ENCODE data around the gene SEC16B. TPM values are rescaled to one million over a fixed set of nuclear protein-coding genes. Genes with fewer than 3 reads are reported as not detected.

Gene SEC16B
- total RNA-seq, 1 donor from 2014 or later, result 1.7 TPM

- DNase-seq (ENCODE audit: extremely low spot score in 2 of 2), result no peak
- Histone ChIP-seq H3K9me3 (no peaks in the 10 kb centered on the region), H3K4me3 (no peak overlapping the region), H3K27me3 (no peaks in the 10 kb centered on the region), H3K4me1 (no peaks in the 10 kb centered on the region), H3K36me3 (peaks cover 0 to under 1% of the 10 kb centered on the region in 2 donors), H3K27ac (no peak overlapping the region)
- TF ChIP-seq POLR2A (IDR thresholded peaks at IDR 0.05) (no peak), POLR2AphosphoS5 (IDR thresholded peaks at IDR 0.05; ENCODE audit: insufficient read depth in 1 of 2, low read depth in 1 of 2) (no peak)
- TF ChIP-seq, protein P1, sequence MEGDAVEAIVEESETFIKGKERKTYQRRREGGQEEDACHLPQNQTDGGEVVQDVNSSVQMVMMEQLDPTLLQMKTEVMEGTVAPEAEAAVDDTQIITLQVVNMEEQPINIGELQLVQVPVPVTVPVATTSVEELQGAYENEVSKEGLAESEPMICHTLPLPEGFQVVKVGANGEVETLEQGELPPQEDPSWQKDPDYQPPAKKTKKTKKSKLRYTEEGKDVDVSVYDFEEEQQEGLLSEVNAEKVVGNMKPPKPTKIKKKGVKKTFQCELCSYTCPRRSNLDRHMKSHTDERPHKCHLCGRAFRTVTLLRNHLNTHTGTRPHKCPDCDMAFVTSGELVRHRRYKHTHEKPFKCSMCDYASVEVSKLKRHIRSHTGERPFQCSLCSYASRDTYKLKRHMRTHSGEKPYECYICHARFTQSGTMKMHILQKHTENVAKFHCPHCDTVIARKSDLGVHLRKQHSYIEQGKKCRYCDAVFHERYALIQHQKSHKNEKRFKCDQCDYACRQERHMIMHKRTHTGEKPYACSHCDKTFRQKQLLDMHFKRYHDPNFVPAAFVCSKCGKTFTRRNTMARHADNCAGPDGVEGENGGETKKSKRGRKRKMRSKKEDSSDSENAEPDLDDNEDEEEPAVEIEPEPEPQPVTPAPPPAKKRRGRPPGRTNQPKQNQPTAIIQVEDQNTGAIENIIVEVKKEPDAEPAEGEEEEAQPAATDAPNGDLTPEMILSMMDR (IDR thresholded peaks at IDR 0.05), result no peak
- intact Hi-C loops (cut with DNase I), result no loop called here
Observed at GRCh38 chr1:177952691-177953090, 17.2 kb downstream of the SEC16B start.

GRCh38 chr1:177952249-177952648 lies 17.6 kb downstream of the SEC16B start:
- Histone ChIP-seq H3K27ac (no peak overlapping the region), H3K4me1 (no peaks in the 10 kb centered on the region), H3K4me3 (no peak overlapping the region), H3K36me3 (no peaks in the 10 kb centered on the region), H3K9me3 (no peaks in the 10 kb centered on the region), H3K27me3 (no peaks in the 10 kb centered on the region)
- TF ChIP-seq, protein P1 (IDR thresholded peaks at IDR 0.05), result no peak
- TF ChIP-seq POLR2AphosphoS5 (IDR thresholded peaks at IDR 0.05; ENCODE audit: insufficient read depth in 1 of 2, low read depth in 1 of 2) (no peak), POLR2A (IDR thresholded peaks at IDR 0.05) (no peak)
- no peak for DNase-seq (ENCODE audit: extremely low spot score in 2 of 2)
- intact Hi-C loops (cut with DNase I), result no loop called here

GRCh38 chr1:177950506-177950905 lies 19.4 kb downstream of the SEC16B start:
- TF ChIP-seq POLR2A (IDR thresholded peaks at IDR 0.05) (no peak), POLR2AphosphoS5 (IDR thresholded peaks at IDR 0.05; ENCODE audit: insufficient read depth in 1 of 2, low read depth in 1 of 2) (no peak)
- TF ChIP-seq, protein P1 (IDR thresholded peaks at IDR 0.05), result no peak
- Histone ChIP-seq H3K36me3 (no peaks in the 10 kb centered on the region), H3K9me3 (no peaks in the 10 kb centered on the region), H3K27ac (no peak overlapping the region), H3K4me3 (no peak overlapping the region), H3K4me1 (peaks cover 8% of the 10 kb centered on the region), H3K27me3 (no peaks in the 10 kb centered on the region)
- intact Hi-C loops (cut with DNase I), result no loop called here
- no peak for DNase-seq (ENCODE audit: extremely low spot score in 2 of 2)

DNA sequence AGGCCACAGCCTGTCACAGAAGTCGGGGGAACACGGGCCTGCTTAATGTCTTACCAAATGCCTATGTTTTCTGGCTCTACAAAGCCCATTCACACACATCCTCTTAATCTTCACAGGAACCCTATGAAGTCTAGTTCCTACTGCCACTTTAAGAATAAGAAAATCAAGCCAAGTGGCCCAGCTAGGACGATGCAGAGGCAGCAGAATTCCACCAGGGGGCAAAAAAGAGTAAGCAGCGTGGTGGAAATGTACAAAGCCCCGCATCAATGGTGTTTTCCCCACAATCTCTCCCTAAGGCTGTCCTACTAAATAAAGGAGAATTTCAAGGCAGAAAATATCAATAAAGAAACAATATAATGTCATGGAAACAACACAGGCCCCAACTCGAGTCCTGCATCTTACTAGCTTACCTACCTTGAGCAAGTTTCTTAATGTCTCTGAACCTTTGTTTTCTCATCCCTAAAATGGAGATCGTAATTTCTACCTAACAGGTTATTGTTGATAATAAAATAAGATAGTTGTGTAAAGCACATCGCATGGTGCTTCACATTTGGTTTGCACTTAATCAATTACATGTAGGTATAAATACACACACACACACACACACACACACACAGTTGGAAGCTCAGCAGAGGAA lies 21.4 kb downstream of the SEC16B start:
- no peaks in the 10 kb centered on the region for H3K36me3 ChIP-seq
- H3K4me3 ChIP-seq, result no peak overlapping the region
- no peaks in the 10 kb centered on the region for H3K27me3 ChIP-seq
- H3K9me3 ChIP-seq, result no peaks in the 10 kb centered on the region
- no peak overlapping the region for H3K27ac ChIP-seq
- intact Hi-C loops (cut with DNase I), result no loop called here
- peaks cover 13% of the 10 kb centered on the region for H3K4me1 ChIP-seq
- no peak for DNase-seq (ENCODE audit: extremely low spot score in 2 of 2)
- TF ChIP-seq, protein P1 (IDR thresholded peaks at IDR 0.05), result peak; percentile 63 to 83 (median 81)
- TF ChIP-seq POLR2A (IDR thresholded peaks at IDR 0.05), result no peak
- TF ChIP-seq POLR2AphosphoS5 (IDR thresholded peaks at IDR 0.05; ENCODE audit: insufficient read depth in 1 of 2, low read depth in 1 of 2), result no peak

GRCh38 chr1:177947623-177948022 lies 22.2 kb downstream of the SEC16B start:
- Histone ChIP-seq H3K27me3 (no peaks in the 10 kb centered on the region), H3K4me1 (peaks cover 13% of the 10 kb centered on the region), H3K4me3 (no peak overlapping the region), H3K27ac (no peak overlapping the region), H3K9me3 (no peaks in the 10 kb centered on the region), H3K36me3 (no peaks in the 10 kb centered on the region)
- DNase-seq (ENCODE audit: extremely low spot score in 2 of 2), result no peak
- intact Hi-C loops (cut with DNase I), result no loop called here
- TF ChIP-seq, protein P1 (IDR thresholded peaks at IDR 0.05), result no peak
- TF ChIP-seq POLR2AphosphoS5 (IDR thresholded peaks at IDR 0.05; ENCODE audit: insufficient read depth in 1 of 2, low read depth in 1 of 2) (no peak), POLR2A (IDR thresholded peaks at IDR 0.05) (no peak)
